ENCODE results near the gene CD276.

CD276 gene

DNA sequence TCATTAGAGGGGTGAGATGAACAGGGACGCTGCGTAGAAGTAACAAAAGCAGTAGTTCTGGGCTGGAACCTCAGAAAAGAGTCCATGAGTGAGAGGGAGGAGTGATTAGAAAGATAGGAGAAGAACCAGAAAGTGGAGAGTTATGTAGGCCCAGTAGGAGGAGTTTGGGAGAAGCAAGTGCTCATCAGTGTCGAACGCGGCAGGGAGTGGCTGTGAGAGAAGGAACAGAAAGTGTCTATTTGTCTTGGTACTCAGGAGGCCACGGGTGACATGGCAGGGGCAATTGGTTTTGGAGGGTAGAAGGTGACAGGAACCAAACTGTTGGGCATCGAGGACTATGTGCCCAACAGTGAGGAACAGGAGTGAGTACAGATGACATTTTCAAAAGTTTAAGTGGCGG lies 70.3 kb downstream of the CD276 start:
- H3K4me2 ChIP-seq (ENCODE audit: low read depth, low read length, poor library complexity, severe bottlenecking): no peak overlapping the region
- no peaks in the 10 kb centered on the region for H4K20me1 ChIP-seq (ENCODE audit: low read depth, low read length)
- no peaks in the 10 kb centered on the region for H3K79me2 ChIP-seq (ENCODE audit: insufficient read depth, low read length)
- no peaks in the 10 kb centered on the region for H3K9me3 ChIP-seq (ENCODE audit: insufficient read depth, low read length)
- H3F3A ChIP-seq (ENCODE audit: insufficient read depth): no peaks in the 10 kb centered on the region
- H3K4me3 ChIP-seq (ENCODE audit: insufficient read depth, low read length, poor library complexity, severe bottlenecking): no peak overlapping the region
- no peak for TF ChIP-seq EZH2phosphoT487 (conservative IDR thresholded peaks at IDR 0.05; ENCODE audit: low read length)
- TF ChIP-seq, protein P1, sequence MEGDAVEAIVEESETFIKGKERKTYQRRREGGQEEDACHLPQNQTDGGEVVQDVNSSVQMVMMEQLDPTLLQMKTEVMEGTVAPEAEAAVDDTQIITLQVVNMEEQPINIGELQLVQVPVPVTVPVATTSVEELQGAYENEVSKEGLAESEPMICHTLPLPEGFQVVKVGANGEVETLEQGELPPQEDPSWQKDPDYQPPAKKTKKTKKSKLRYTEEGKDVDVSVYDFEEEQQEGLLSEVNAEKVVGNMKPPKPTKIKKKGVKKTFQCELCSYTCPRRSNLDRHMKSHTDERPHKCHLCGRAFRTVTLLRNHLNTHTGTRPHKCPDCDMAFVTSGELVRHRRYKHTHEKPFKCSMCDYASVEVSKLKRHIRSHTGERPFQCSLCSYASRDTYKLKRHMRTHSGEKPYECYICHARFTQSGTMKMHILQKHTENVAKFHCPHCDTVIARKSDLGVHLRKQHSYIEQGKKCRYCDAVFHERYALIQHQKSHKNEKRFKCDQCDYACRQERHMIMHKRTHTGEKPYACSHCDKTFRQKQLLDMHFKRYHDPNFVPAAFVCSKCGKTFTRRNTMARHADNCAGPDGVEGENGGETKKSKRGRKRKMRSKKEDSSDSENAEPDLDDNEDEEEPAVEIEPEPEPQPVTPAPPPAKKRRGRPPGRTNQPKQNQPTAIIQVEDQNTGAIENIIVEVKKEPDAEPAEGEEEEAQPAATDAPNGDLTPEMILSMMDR (IDR thresholded peaks at IDR 0.05; ENCODE audit: insufficient read depth, low read length, poor library complexity, severe bottlenecking): no peak
- H3K27me3 ChIP-seq (ENCODE audit: low read length): no peaks in the 10 kb centered on the region
- no peak overlapping the region for H3K9ac ChIP-seq (ENCODE audit: low read length)
- H3K9me2 ChIP-seq (replicated peaks; ENCODE audit: insufficient read depth, low read length): no peaks in the 10 kb centered on the region
- no peaks in the 10 kb centered on the region for H3K36me3 ChIP-seq (ENCODE audit: low read length)
- no peak overlapping the region for H2AFZ ChIP-seq (ENCODE audit: low read depth, low read length, severe bottlenecking)
- no peak overlapping the region for H3K27ac ChIP-seq (ENCODE audit: low read depth, low read length)

DNA sequence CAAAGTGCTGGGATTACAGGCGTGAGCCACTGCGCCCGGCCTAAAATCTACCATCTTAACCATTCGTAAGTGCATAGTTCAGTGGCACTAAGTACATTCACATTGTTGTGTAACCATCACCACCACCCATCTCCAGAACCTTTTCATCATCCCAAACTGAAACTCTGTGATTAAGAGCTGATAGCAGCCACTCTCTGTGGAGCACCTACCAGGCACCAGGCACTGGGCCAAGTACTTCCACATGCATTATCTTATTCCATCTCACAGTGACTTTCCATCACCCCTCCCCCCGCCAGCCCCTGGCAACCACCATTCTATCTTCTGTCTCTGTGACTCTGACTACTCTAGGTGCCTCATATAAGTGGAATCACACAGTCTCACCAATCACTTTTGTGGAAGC lies 71.3 kb downstream of the CD276 start:
- no peak overlapping the region for H3K4me3 ChIP-seq (ENCODE audit: insufficient read depth, low read length, poor library complexity, severe bottlenecking)
- no peaks in the 10 kb centered on the region for H3K27me3 ChIP-seq (ENCODE audit: low read length)
- H3K27ac ChIP-seq (ENCODE audit: low read depth, low read length): no peak overlapping the region
- no peaks in the 10 kb centered on the region for H3K79me2 ChIP-seq (ENCODE audit: insufficient read depth, low read length)
- H3K9ac ChIP-seq (ENCODE audit: low read length): no peak overlapping the region
- H3K4me2 ChIP-seq (ENCODE audit: low read depth, low read length, poor library complexity, severe bottlenecking): no peak overlapping the region
- no peaks in the 10 kb centered on the region for H3F3A ChIP-seq (ENCODE audit: insufficient read depth)
- TF ChIP-seq EZH2phosphoT487 (conservative IDR thresholded peaks at IDR 0.05; ENCODE audit: low read length): no peak
- TF ChIP-seq, protein P1 (IDR thresholded peaks at IDR 0.05; ENCODE audit: insufficient read depth, low read length, poor library complexity, severe bottlenecking): no peak
- no peaks in the 10 kb centered on the region for H3K36me3 ChIP-seq (ENCODE audit: low read length)
- H3K9me2 ChIP-seq (replicated peaks; ENCODE audit: insufficient read depth, low read length): no peaks in the 10 kb centered on the region
- no peak overlapping the region for H2AFZ ChIP-seq (ENCODE audit: low read depth, low read length, severe bottlenecking)
- no peaks in the 10 kb centered on the region for H4K20me1 ChIP-seq (ENCODE audit: low read depth, low read length)
- no peaks in the 10 kb centered on the region for H3K9me3 ChIP-seq (ENCODE audit: insufficient read depth, low read length)

DNA sequence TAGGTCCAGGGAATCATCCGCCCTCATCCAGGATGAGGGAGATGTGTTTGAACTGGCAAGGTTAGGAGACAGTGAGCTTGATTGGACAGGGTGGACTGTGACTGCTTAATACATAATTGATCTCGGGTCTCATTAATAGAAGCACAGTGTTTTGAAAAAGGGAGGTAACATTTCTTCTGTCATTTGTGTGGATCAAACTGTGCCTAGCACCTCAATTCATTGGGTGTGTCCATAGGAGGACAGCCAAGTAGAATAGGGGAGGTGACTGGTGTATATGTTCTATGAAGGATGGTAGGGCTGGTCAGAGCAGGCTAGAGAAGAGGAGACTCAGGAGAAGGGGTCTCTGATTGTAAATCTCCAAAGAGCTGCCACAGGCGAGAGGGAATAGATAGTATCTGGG lies 71.8 kb downstream of the CD276 start:
- no peaks in the 10 kb centered on the region for H3K27me3 ChIP-seq (ENCODE audit: low read length)
- no peak overlapping the region for H3K4me3 ChIP-seq (ENCODE audit: insufficient read depth, low read length, poor library complexity, severe bottlenecking)
- no peaks in the 10 kb centered on the region for H4K20me1 ChIP-seq (ENCODE audit: low read depth, low read length)
- H3F3A ChIP-seq (ENCODE audit: insufficient read depth): no peaks in the 10 kb centered on the region
- no peak overlapping the region for H3K4me2 ChIP-seq (ENCODE audit: low read depth, low read length, poor library complexity, severe bottlenecking)
- H3K9me3 ChIP-seq (ENCODE audit: insufficient read depth, low read length): no peaks in the 10 kb centered on the region
- H2AFZ ChIP-seq (ENCODE audit: low read depth, low read length, severe bottlenecking): no peak overlapping the region
- TF ChIP-seq, protein P1 (IDR thresholded peaks at IDR 0.05; ENCODE audit: insufficient read depth, low read length, poor library complexity, severe bottlenecking): no peak
- no peak for TF ChIP-seq EZH2phosphoT487 (conservative IDR thresholded peaks at IDR 0.05; ENCODE audit: low read length)
- H3K27ac ChIP-seq (ENCODE audit: low read depth, low read length): no peak overlapping the region
- H3K9ac ChIP-seq (ENCODE audit: low read length): no peak overlapping the region
- H3K79me2 ChIP-seq (ENCODE audit: insufficient read depth, low read length): no peaks in the 10 kb centered on the region
- H3K36me3 ChIP-seq (ENCODE audit: low read length): no peaks in the 10 kb centered on the region
- H3K9me2 ChIP-seq (replicated peaks; ENCODE audit: insufficient read depth, low read length): no peaks in the 10 kb centered on the region

Data from SU-DHL-6 (cell line).